RWPE1 (cell line): ENCODE measurements around the gene HMG20B.

ENCODE experiments used
- CTCF ChIA-PET: fragments of 350-600 bp; sonication (Branson Sonifier 250); formaldehyde crosslinking; extraction: SDS; loops from one replicate; lab custom pipeline; 2021; lab: Yijun Ruan, JAX
- POLR2A ChIA-PET: fragments of 400-600 bp; formaldehyde crosslinking; extraction: SDS; loops from one replicate; lab custom pipeline; 2020; ENCODE audit warnings: antibody characterized with exemption; ENCODE audit not compliant: low non-redundant PET; lab: Yijun Ruan, JAX
- DNase-seq: peaks from one replicate; pipeline ENCODE4 v3.0.0; 2012; ENCODE audit warnings: low spot score
- H3K27ac ChIP-seq: fragments of 450-650 bp; 2 replicates; pipeline ENCODE4 v1.5.1; 2017
- TF ChIP-seq, protein P1 (sequence below): fragments of 450-650 bp; conservative IDR thresholded peaks from 2 replicates; pipeline ENCODE4 v1.5.1; 2017; ENCODE audit warnings: low read depth, mild to moderate bottlenecking

HMG20B gene

DNA sequence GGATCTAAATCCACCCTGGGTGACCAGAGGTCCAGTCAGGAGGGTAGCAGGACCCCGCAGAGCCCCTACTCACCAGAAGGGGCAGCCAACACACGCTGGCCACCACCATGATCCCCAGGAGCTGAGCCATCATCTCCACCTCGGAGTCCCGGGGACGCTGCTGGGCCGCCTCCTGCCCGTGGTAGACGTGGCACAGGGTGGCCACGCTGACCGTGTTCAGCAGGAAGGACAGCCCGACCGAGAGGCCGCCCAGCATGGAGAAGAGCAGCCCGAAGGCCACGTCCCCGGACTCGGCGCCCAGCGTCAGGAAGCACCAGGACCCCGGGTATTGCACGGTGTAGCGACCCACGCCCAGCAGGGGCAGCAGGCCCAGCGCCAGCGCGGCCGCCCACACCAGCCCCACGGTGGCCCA lies 27.0 kb downstream of the HMG20B start:
- ChIA-PET CTCF (no interaction called here), POLR2A (no interaction called here)
- no peak for DNase-seq
- no peak overlapping the region for H3K27ac ChIP-seq
- TF ChIP-seq, protein P1, sequence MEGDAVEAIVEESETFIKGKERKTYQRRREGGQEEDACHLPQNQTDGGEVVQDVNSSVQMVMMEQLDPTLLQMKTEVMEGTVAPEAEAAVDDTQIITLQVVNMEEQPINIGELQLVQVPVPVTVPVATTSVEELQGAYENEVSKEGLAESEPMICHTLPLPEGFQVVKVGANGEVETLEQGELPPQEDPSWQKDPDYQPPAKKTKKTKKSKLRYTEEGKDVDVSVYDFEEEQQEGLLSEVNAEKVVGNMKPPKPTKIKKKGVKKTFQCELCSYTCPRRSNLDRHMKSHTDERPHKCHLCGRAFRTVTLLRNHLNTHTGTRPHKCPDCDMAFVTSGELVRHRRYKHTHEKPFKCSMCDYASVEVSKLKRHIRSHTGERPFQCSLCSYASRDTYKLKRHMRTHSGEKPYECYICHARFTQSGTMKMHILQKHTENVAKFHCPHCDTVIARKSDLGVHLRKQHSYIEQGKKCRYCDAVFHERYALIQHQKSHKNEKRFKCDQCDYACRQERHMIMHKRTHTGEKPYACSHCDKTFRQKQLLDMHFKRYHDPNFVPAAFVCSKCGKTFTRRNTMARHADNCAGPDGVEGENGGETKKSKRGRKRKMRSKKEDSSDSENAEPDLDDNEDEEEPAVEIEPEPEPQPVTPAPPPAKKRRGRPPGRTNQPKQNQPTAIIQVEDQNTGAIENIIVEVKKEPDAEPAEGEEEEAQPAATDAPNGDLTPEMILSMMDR, result no peak

DNA sequence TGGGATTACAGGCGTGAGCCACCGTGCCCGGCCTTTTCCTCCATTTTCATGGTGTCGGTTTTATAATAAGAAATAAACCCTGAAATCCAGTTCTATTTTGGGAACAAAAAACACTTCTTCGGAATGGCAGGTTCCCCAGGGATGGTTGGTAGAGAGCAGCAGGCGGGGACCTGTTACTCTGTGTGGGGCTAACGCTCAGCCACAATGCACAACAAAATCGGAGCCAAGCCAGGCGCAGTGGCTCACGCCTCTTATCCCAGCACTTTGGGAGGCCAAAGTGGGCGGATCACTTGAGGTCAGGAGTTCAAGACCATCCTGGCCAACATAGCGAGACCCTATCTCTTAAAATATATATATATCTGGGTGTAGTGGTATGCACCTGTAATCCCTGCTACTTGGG lies 28.3 kb downstream of the HMG20B start:
- POLR2A ChIA-PET, result no interaction called here
- TF ChIP-seq, protein P1, result no peak
- no peak overlapping the region for H3K27ac ChIP-seq
- DNase-seq, result no peak
- CTCF ChIA-PET, result interaction anchor here (0.8 kb wide), 1 partner anchor 56 kb away, joined by 6 read pairs; no protein-coding TSS in a partner anchor

DNA sequence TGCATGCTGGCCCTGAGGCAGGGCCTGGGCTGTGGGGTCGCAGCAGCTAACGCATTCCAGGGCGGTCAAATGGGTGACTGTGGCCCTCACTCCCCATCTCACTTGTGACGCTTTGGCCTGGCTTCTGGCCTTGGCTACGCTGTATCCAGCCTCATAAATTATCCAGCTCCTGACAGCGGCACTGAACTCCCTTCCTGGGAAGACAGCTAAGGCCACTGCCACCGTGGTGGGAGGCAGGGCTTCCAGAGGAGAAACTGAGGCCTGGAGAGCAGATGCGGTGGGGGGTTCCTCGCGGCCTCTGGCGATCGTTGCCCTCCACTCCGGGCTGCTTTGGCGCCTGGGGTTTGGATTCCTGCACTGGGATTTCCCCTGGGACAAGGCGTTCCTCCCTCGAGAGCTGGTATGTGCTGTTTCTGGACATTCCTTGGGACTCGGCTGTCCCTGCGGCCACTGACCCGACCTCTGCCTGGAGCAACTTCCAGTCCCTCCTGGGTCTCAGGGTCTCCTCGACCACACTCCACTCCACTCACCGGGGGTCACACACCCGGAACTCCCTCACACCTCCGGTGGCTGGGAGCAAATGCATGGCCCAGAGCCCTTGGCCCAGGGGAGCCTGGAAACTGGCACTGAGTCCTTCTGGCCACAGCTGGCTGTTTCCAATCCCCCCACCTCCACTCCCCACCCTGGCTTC lies 30.5 kb downstream of the HMG20B start:
- no peak overlapping the region for H3K27ac ChIP-seq
- CTCF ChIA-PET, result interaction anchor here (0.6 kb wide), 2 partner anchors 16 to 28 kb away, joined by 3 to 4 read pairs; no protein-coding TSS in a partner anchor
- POLR2A ChIA-PET, result no interaction called here
- TF ChIP-seq, protein P1, result no peak
- no peak for DNase-seq

DNA sequence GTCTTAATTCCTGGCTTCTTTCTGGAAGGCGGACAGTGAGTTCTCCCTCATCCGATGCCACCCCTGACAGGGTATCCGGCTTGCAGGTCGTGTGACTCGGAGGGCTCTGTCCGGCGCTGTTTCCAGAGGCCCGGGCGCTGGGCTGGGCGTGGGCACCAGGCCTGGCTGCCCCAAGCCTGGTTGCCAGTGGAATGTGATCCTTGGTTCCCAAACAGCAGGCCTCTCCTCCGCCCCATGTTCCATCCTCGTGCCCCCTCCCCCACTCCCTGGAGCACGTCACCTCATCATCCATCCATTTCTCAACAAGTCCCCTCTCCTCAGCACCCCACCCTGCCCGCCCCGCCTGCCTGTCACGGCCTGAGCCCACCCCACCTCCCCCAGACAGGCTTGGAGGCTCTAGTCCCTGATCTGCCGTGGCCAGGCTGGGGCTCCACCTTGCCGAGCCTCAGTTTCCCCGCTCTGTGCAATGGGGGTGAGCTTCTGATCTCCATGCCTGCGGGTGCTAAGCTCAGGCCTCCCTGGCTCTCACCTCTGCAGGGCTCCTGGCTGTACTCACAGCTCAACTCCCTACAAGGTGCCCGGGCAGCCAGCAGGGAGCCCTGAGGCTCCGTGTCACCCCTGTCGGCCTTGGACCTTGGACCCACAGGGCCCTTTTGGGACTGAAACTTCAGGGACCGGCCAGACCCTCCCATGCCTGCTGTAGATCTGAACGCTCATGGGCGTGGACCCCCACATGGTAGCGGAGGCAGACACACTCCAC lies 31.7 kb downstream of the HMG20B start:
- TF ChIP-seq, protein P1, result no peak
- no peak for DNase-seq
- ChIA-PET CTCF (no interaction called here), POLR2A (no interaction called here)
- H3K27ac ChIP-seq, result no peak overlapping the region

DNA sequence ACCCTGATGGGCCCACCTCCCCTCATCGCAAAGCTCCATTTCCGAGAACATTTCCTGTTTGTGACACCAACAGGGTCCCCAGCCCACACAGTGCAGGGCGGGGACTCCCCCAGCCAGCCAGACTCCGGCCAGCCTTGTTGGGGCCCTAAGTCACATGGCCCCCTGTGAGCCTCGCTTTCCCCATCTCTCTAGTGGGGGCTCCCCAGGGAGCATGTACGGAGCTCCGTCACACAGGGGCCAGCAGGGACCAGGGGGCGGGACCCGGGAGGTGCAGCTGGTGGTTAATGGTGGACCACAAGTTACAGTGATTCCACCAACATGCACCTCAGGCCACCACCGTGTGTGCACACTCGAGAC lies 32.2 kb downstream of the HMG20B start:
- no peak for DNase-seq
- ChIA-PET POLR2A (no interaction called here), CTCF (no interaction called here)
- TF ChIP-seq, protein P1, result no peak
- no peak overlapping the region for H3K27ac ChIP-seq

DNA sequence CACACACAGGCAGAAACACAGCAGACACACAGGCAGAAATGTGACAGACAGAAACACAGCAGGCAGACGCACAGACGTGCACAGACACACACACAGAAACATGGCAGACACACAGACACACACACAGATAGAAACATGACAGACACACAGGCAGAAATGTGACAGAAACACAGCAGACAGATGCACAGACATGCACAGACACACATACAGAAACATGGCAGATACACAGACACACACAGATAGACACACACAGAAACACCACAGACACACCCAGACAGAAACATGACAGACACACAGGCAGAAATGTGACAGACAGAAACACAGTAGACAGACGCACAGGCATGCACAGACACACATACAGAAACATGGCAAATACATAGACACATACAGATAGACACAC lies 32.6 kb downstream of the HMG20B start:
- H3K27ac ChIP-seq, result no peak overlapping the region
- CTCF ChIA-PET, result no interaction called here
- no peak for DNase-seq
- POLR2A ChIA-PET, result no interaction called here
- TF ChIP-seq, protein P1, result no peak
